ENCODE measurements around the gene DAAM1.

DAAM1 gene

GRCh38 chr14:59187802-59188460 lies 536 bp upstream of the DAAM1 start:
- peak; percentile 24 for DNase-seq (ENCODE audit: low spot score)

- peak; percentile 15 for DNase-seq (ENCODE audit: low spot score)
These were observed 771 bp downstream of the DAAM1 start for GRCh38 chr14:59189091-59189785.

GRCh38 chr14:59189786-59190368 lies 1.4 kb downstream of the DAAM1 start:
- peak; percentile 70 for DNase-seq (ENCODE audit: low spot score)

GRCh38 chr14:59190372-59190771 lies 1.9 kb downstream of the DAAM1 start:
- DNase-seq (ENCODE audit: low spot score) = peak; percentile 2

GRCh38 chr14:59195912-59196311 lies 7.4 kb downstream of the DAAM1 start:
- no peak for DNase-seq (ENCODE audit: low spot score)

GRCh38 chr14:59197695-59198262 lies 9.3 kb downstream of the DAAM1 start:
- no peak for DNase-seq (ENCODE audit: low spot score)

GRCh38 chr14:59199205-59199604 lies 10.7 kb downstream of the DAAM1 start:
- no peak for DNase-seq (ENCODE audit: low spot score)

GRCh38 chr14:59199614-59200013 lies 11.1 kb downstream of the DAAM1 start:
- DNase-seq (ENCODE audit: low spot score) = no peak

- no peak for DNase-seq (ENCODE audit: low spot score)
These were observed 11.7 kb downstream of the DAAM1 start for GRCh38 chr14:59200195-59200594.

- DNase-seq (ENCODE audit: low spot score) = no peak
These were observed 13.6 kb downstream of the DAAM1 start for GRCh38 chr14:59202031-59202430.

GRCh38 chr14:59204305-59204704 lies 15.8 kb downstream of the DAAM1 start:
- DNase-seq (ENCODE audit: low spot score) = no peak

- no peak for DNase-seq (ENCODE audit: low spot score)
These were observed 18.4 kb downstream of the DAAM1 start for GRCh38 chr14:59206892-59207291.

- no peak for DNase-seq (ENCODE audit: low spot score)
These were observed 19.1 kb downstream of the DAAM1 start for GRCh38 chr14:59207506-59207933.

- no peak for DNase-seq (ENCODE audit: low spot score)
These were observed 19.9 kb downstream of the DAAM1 start for GRCh38 chr14:59208224-59208814.

- DNase-seq (ENCODE audit: low spot score) = no peak
These were observed 20.5 kb downstream of the DAAM1 start for GRCh38 chr14:59208954-59209353.

- DNase-seq (ENCODE audit: low spot score) = no peak
These were observed 22.2 kb downstream of the DAAM1 start for GRCh38 chr14:59210621-59211020.

- no peak for DNase-seq (ENCODE audit: low spot score)
These were observed 25.2 kb downstream of the DAAM1 start for GRCh38 chr14:59213368-59214315.

- no peak for DNase-seq (ENCODE audit: low spot score)
These were observed 26.3 kb downstream of the DAAM1 start for GRCh38 chr14:59214702-59215302.

GRCh38 chr14:59215322-59215721 lies 26.9 kb downstream of the DAAM1 start:
- no peak for DNase-seq (ENCODE audit: low spot score)

- DNase-seq (ENCODE audit: low spot score) = no peak
These were observed 27.3 kb downstream of the DAAM1 start for GRCh38 chr14:59215757-59216156.

- DNase-seq (ENCODE audit: low spot score) = no peak
These were observed 28.5 kb downstream of the DAAM1 start for GRCh38 chr14:59217011-59217410.
